HTERT RPE-1 (cell line): Measurements from ENCODE around the gene PRDM16.

Source experiments
- in situ Hi-C: fragments of 300-500 bp; cut with MboI; formaldehyde crosslinking; loops from 4 replicates; pipeline ENCODE4 v1.14.3; 2020; ENCODE audit warnings: low sequenced_read_pairs

Gene PRDM16

GRCh38 chr1:3250624-3251023 is 181.6 kb downstream of the PRDM16 start:
- in situ Hi-C loops = no loop called here

- in situ Hi-C loops = no loop called here
Measured at GRCh38 chr1:3251099-3251806, 182.2 kb downstream of the PRDM16 start.

GRCh38 chr1:3251807-3252428 is 182.9 kb downstream of the PRDM16 start:
- in situ Hi-C loops = no loop called here

GRCh38 chr1:3255680-3256079 is 186.7 kb downstream of the PRDM16 start:
- in situ Hi-C loops = no loop called here

- in situ Hi-C loops = no loop called here
Measured at GRCh38 chr1:3257788-3258187, 188.8 kb downstream of the PRDM16 start.

- in situ Hi-C loops = no loop called here
Measured at GRCh38 chr1:3258386-3259003, 189.5 kb downstream of the PRDM16 start.

- in situ Hi-C loops = no loop called here
Measured at GRCh38 chr1:3259020-3259419, 190.0 kb downstream of the PRDM16 start.

GRCh38 chr1:3261007-3261968 is 192.3 kb downstream of the PRDM16 start:
- in situ Hi-C loops = no loop called here

GRCh38 chr1:3261969-3262579 is 193.1 kb downstream of the PRDM16 start:
- in situ Hi-C loops = no loop called here

GRCh38 chr1:3262681-3263286 is 193.8 kb downstream of the PRDM16 start:
- in situ Hi-C loops = no loop called here

GRCh38 chr1:3263790-3264189 is 194.8 kb downstream of the PRDM16 start:
- in situ Hi-C loops = no loop called here

- in situ Hi-C loops = no loop called here
Measured at GRCh38 chr1:3264456-3264855, 195.5 kb downstream of the PRDM16 start.

- in situ Hi-C loops = no loop called here
Measured at GRCh38 chr1:3265835-3266805, 197.1 kb downstream of the PRDM16 start.

GRCh38 chr1:3266870-3267549 is 198.0 kb downstream of the PRDM16 start:
- in situ Hi-C loops = no loop called here

- in situ Hi-C loops = no loop called here
Measured at GRCh38 chr1:3267550-3268270, 198.7 kb downstream of the PRDM16 start.

GRCh38 chr1:3268281-3268680 is 199.3 kb downstream of the PRDM16 start:
- in situ Hi-C loops = no loop called here

- in situ Hi-C loops = no loop called here
Measured at GRCh38 chr1:3270403-3271245, 201.6 kb downstream of the PRDM16 start.
